ENCODE results near the gene ROGDI. TPM values are rescaled to one million over a fixed set of nuclear protein-coding genes. Genes with fewer than 3 reads are reported as not detected.

ROGDI gene
- total and polyA plus RNA-seq, 2 of the 13 experiments (the other 11 are each of a cell fraction or from before 2014, with no cell fraction given), result 19.2 to 42.1 TPM

GRCh38 chr16:4846901-4847773 is 44.7 kb upstream of the ROGDI start, which contains the start of the genes GLYR1 and UBN1 (continued):
- TF ChIP-seq ZNF331 (CRISPR knock-in tag; IDR thresholded peaks at IDR 0.05), result 0 out of 2 replicates have a peak, but pooled peaks have one; percentile 1
- no peak for TF ChIP-seq EEA1 (CRISPR knock-in tag; IDR thresholded peaks at IDR 0.05; ENCODE audit: borderline replicate concordance)
- TF ChIP-seq MTF2 (CRISPR knock-in tag; IDR thresholded peaks at IDR 0.05; ENCODE audit: borderline replicate concordance), result no peak
- TF ChIP-seq E2F2 (CRISPR knock-in tag; IDR thresholded peaks at IDR 0.05; ENCODE audit: borderline replicate concordance), result peak; percentile 30; the same call in 1 of the 2 replicates
- no peak for TF ChIP-seq ZSCAN25 (CRISPR knock-in tag; IDR thresholded peaks at IDR 0.05)
- no peak for TF ChIP-seq ZNF619 (CRISPR knock-in tag; IDR thresholded peaks at IDR 0.05)
- no peak for TF ChIP-seq PBX3 (CRISPR knock-in tag; IDR thresholded peaks at IDR 0.05; ENCODE audit: borderline replicate concordance)
- TF ChIP-seq ZNF260 (CRISPR knock-in tag; IDR thresholded peaks at IDR 0.05; ENCODE audit: borderline replicate concordance, low read depth), result no peak
- TF ChIP-seq NFIC (IDR thresholded peaks at IDR 0.05; ENCODE audit: low read length), result no peak
- TF ChIP-seq ZSCAN30 (CRISPR knock-in tag; IDR thresholded peaks at IDR 0.05), result no peak
- TF ChIP-seq ZNF549 (CRISPR knock-in tag; IDR thresholded peaks at IDR 0.05), result no peak
- TF ChIP-seq FOXA1 (IDR thresholded peaks at IDR 0.05), result no peak
- no peak for TF ChIP-seq FOXA1 (CRISPR knock-in tag; IDR thresholded peaks at IDR 0.05)
- TF ChIP-seq, protein P1, sequence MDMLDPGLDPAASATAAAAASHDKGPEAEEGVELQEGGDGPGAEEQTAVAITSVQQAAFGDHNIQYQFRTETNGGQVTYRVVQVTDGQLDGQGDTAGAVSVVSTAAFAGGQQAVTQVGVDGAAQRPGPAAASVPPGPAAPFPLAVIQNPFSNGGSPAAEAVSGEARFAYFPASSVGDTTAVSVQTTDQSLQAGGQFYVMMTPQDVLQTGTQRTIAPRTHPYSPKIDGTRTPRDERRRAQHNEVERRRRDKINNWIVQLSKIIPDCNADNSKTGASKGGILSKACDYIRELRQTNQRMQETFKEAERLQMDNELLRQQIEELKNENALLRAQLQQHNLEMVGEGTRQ (IDR thresholded peaks at IDR 0.05; ENCODE audit: low read depth, low read length), result peak; percentile 99
- TF ChIP-seq, protein P1 (CRISPR knock-in tag; IDR thresholded peaks at IDR 0.05; ENCODE audit: borderline replicate concordance), result peak; percentile 97; the same call in 1 of the 2 replicates
- no peak for TF ChIP-seq TBX3 (IDR thresholded peaks at IDR 0.05; ENCODE audit: borderline replicate concordance)
- no peak for TF ChIP-seq NFE2 (CRISPR knock-in tag; IDR thresholded peaks at IDR 0.05)
- no peak for TF ChIP-seq ZBED4 (CRISPR knock-in tag; IDR thresholded peaks at IDR 0.05; ENCODE audit: borderline replicate concordance)
- TF ChIP-seq ZNF383 (CRISPR knock-in tag; IDR thresholded peaks at IDR 0.05; ENCODE audit: borderline replicate concordance), result no peak
- TF ChIP-seq KAT8 (CRISPR knock-in tag; IDR thresholded peaks at IDR 0.05), result peak; percentile 86
- TF ChIP-seq, protein P2, sequence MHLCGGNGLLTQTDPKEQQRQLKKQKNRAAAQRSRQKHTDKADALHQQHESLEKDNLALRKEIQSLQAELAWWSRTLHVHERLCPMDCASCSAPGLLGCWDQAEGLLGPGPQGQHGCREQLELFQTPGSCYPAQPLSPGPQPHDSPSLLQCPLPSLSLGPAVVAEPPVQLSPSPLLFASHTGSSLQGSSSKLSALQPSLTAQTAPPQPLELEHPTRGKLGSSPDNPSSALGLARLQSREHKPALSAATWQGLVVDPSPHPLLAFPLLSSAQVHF (CRISPR knock-in tag; IDR thresholded peaks at IDR 0.05), result peak; percentile 64; the same call in 1 of the 2 replicates
